Epithelial cell of proximal tubule (primary cell): ENCODE results near the gene JTB. TPM values are rescaled to one million over a fixed set of nuclear protein-coding genes. Genes with fewer than 3 reads are reported as not detected.

Experiments
- DNase-seq: peaks from one replicate; pipeline ENCODE4 v3.0.0-alpha.2; 2011; ENCODE audit warnings: low read depth
- H3K4me3 ChIP-seq: 2 replicates; pipeline ENCODE4 v1.5.1; 2011; ENCODE audit warnings: low read depth, mild to moderate bottlenecking, low read length
- total RNA-seq: library from RNA; depleted of rRNA; stranded (reverse); fragments of >200 nt; gene quantifications from 2 replicates; pipeline ENCODE4 v1.2.3, GENCODE V29; 2015
- TF ChIP-seq, protein P1 (sequence below): conservative IDR thresholded peaks from 2 replicates; pipeline ENCODE4 v1.5.1; 2012; ENCODE audit warnings: low read depth, mild to moderate bottlenecking, low read length

Gene JTB
- total RNA-seq, 1 donor from 2014 or later: 170 TPM

- no peak overlapping the region for H3K4me3 ChIP-seq
- TF ChIP-seq, protein P1, sequence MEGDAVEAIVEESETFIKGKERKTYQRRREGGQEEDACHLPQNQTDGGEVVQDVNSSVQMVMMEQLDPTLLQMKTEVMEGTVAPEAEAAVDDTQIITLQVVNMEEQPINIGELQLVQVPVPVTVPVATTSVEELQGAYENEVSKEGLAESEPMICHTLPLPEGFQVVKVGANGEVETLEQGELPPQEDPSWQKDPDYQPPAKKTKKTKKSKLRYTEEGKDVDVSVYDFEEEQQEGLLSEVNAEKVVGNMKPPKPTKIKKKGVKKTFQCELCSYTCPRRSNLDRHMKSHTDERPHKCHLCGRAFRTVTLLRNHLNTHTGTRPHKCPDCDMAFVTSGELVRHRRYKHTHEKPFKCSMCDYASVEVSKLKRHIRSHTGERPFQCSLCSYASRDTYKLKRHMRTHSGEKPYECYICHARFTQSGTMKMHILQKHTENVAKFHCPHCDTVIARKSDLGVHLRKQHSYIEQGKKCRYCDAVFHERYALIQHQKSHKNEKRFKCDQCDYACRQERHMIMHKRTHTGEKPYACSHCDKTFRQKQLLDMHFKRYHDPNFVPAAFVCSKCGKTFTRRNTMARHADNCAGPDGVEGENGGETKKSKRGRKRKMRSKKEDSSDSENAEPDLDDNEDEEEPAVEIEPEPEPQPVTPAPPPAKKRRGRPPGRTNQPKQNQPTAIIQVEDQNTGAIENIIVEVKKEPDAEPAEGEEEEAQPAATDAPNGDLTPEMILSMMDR: no peak
- no peak for DNase-seq
Measured at GRCh38 chr1:153939476-153939875, 38.0 kb downstream of the JTB start.

- no peak overlapping the region for H3K4me3 ChIP-seq
- no peak for DNase-seq
- TF ChIP-seq, protein P1: no peak
Measured at GRCh38 chr1:153938996-153939395, 38.5 kb downstream of the JTB start.

DNA sequence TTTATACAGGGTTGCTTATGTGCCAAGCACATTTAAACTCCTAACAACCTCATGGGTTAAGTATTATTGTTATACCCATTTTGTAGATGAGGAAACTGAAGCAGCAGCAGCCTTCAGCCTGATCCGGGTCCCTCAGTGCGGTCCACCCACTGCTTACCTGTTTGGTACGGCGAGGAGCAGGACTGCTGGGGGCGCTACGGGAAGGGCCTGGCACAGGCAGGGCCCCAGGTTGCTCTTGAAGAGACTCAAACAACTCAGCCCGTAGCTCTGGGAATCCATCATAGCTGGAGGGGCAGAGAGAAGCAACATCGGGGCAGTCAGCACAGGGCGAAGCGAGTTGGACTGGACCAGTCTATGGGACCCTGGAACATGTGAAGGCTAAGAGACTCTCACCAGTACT lies 40.1 kb downstream of the JTB start:
- H3K4me3 ChIP-seq: no peak overlapping the region
- TF ChIP-seq, protein P1: no peak
- no peak for DNase-seq

GRCh38 chr1:153936011-153936802 lies 41.3 kb downstream of the JTB start:
- DNase-seq: no peak
- TF ChIP-seq, protein P1: no peak

DNA sequence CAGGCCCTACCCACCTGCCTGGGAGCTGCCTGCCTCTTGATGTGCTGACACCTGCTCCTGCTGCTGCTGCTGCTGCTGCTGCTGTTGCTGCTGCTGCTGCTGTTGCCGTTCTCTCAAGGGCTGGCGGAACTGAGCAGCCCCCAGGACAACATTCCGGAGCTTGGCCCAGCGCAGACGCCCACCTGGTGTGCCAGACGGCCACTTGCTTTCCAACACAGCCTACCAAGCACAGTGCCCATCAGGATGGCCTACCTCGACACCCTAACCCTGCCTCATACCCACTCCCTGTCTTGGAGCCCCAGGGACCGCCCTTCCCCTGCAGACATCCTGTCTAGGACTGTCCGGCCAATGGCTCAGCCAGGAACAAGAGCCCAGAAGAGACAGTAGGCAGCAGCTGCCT lies 42.7 kb downstream of the JTB start:
- H3K4me3 ChIP-seq: no peak overlapping the region
- TF ChIP-seq, protein P1: no peak
- no peak for DNase-seq

More at GRCh38 chr1:153936011-153936802, 41.3 kb downstream of the JTB start:
- H3K4me3 ChIP-seq: no peak overlapping the region

GRCh38 chr1:153933955-153934354 lies 43.5 kb downstream of the JTB start:
- H3K4me3 ChIP-seq: no peak overlapping the region
- no peak for DNase-seq
- TF ChIP-seq, protein P1: no peak

GRCh38 chr1:153933430-153933829 lies 44.0 kb downstream of the JTB start:
- no peak for DNase-seq
- TF ChIP-seq, protein P1: no peak
- no peak overlapping the region for H3K4me3 ChIP-seq
